ENCODE results near the gene JMJD4.

Gene JMJD4

DNA sequence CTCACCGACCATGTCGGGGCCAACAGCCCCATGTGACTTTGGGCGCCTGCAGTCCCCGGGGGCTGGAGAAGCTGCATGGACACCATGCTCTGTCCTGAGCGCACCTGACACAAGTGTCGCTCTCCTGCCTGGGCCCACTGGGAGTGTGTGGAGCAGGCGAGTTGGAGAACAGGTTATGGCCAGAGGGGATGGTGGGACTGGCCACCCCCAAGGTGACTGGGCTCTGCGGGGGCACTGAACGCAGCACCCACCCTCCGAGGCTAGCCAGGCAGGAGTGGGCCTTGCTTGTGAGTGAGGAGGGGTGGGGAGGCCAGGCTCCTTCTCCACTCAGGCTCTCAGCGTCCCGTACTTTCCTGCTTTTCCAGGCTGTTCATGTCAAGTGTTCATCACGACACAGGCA is 35.7 kb upstream of the JMJD4 start:
- no peak overlapping the region for H3K4me2 ChIP-seq
- no peak overlapping the region for H3K27ac ChIP-seq
- no peak overlapping the region for H3K4me3 ChIP-seq (IDR thresholded peaks at IDR 0.05; ENCODE audit: insufficient read depth, low read depth, low read length)
- H3K4me1 ChIP-seq (ENCODE audit: low read depth, poor library complexity, severe bottlenecking): peaks cover 12% of the 10 kb centered on the region
- TF ChIP-seq, protein P1, sequence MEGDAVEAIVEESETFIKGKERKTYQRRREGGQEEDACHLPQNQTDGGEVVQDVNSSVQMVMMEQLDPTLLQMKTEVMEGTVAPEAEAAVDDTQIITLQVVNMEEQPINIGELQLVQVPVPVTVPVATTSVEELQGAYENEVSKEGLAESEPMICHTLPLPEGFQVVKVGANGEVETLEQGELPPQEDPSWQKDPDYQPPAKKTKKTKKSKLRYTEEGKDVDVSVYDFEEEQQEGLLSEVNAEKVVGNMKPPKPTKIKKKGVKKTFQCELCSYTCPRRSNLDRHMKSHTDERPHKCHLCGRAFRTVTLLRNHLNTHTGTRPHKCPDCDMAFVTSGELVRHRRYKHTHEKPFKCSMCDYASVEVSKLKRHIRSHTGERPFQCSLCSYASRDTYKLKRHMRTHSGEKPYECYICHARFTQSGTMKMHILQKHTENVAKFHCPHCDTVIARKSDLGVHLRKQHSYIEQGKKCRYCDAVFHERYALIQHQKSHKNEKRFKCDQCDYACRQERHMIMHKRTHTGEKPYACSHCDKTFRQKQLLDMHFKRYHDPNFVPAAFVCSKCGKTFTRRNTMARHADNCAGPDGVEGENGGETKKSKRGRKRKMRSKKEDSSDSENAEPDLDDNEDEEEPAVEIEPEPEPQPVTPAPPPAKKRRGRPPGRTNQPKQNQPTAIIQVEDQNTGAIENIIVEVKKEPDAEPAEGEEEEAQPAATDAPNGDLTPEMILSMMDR (conservative IDR thresholded peaks at IDR 0.05; ENCODE audit: low read depth, low read length): no peak
- H3K9ac ChIP-seq: no peak overlapping the region
- no peaks in the 10 kb centered on the region for H3K79me2 ChIP-seq (ENCODE audit: insufficient read depth, low read depth)
- no peaks in the 10 kb centered on the region for H3K27me3 ChIP-seq (ENCODE audit: insufficient read depth, low read depth)
- no peak overlapping the region for H2AFZ ChIP-seq (ENCODE audit: low read depth)
- no peaks in the 10 kb centered on the region for H4K20me1 ChIP-seq (ENCODE audit: insufficient read depth)
- H3K36me3 ChIP-seq (ENCODE audit: insufficient read depth): peaks cover 6% of the 10 kb centered on the region; the same call in 1 of the 2 replicates

- H3K36me3 ChIP-seq (ENCODE audit: insufficient read depth): peaks cover 6% of the 10 kb centered on the region; the same call in 1 of the 2 replicates
- no peak overlapping the region for H3K4me3 ChIP-seq (IDR thresholded peaks at IDR 0.05; ENCODE audit: insufficient read depth, low read depth, low read length)
- no peaks in the 10 kb centered on the region for H3K27me3 ChIP-seq (ENCODE audit: insufficient read depth, low read depth)
- no peak overlapping the region for H3K9ac ChIP-seq
- H4K20me1 ChIP-seq (ENCODE audit: insufficient read depth): no peaks in the 10 kb centered on the region
- no peak overlapping the region for H3K27ac ChIP-seq
- no peak overlapping the region for H2AFZ ChIP-seq (ENCODE audit: low read depth)
- no peaks in the 10 kb centered on the region for H3K79me2 ChIP-seq (ENCODE audit: insufficient read depth, low read depth)
- TF ChIP-seq, protein P1 (conservative IDR thresholded peaks at IDR 0.05; ENCODE audit: low read depth, low read length): no peak
- H3K4me1 ChIP-seq (ENCODE audit: low read depth, poor library complexity, severe bottlenecking): peaks cover 20% of the 10 kb centered on the region
- H3K4me2 ChIP-seq: no peak overlapping the region
These were observed 34.9 kb upstream of the JMJD4 start for GRCh38 chr1:227769936-227770494.

- Histone ChIP-seq H3K79me2 (ENCODE audit: insufficient read depth, low read depth) (no peaks in the 10 kb centered on the region), H4K20me1 (ENCODE audit: insufficient read depth) (no peaks in the 10 kb centered on the region), H2AFZ (ENCODE audit: low read depth) (no peak overlapping the region), H3K9ac (no peak overlapping the region), H3K4me2 (no peak overlapping the region), H3K27ac (no peak overlapping the region), H3K4me1 (ENCODE audit: low read depth, poor library complexity, severe bottlenecking) (peaks cover 28% of the 10 kb centered on the region), H3K4me3 (IDR thresholded peaks at IDR 0.05; ENCODE audit: insufficient read depth, low read depth, low read length) (no peak overlapping the region), H3K36me3 (ENCODE audit: insufficient read depth) (peaks cover 6% of the 10 kb centered on the region; the same call in 1 of the 2 replicates), H3K27me3 (ENCODE audit: insufficient read depth, low read depth) (no peaks in the 10 kb centered on the region)
- TF ChIP-seq, protein P1 (conservative IDR thresholded peaks at IDR 0.05; ENCODE audit: low read depth, low read length): no peak
These were observed 34.2 kb upstream of the JMJD4 start for GRCh38 chr1:227769047-227769935.

DNA sequence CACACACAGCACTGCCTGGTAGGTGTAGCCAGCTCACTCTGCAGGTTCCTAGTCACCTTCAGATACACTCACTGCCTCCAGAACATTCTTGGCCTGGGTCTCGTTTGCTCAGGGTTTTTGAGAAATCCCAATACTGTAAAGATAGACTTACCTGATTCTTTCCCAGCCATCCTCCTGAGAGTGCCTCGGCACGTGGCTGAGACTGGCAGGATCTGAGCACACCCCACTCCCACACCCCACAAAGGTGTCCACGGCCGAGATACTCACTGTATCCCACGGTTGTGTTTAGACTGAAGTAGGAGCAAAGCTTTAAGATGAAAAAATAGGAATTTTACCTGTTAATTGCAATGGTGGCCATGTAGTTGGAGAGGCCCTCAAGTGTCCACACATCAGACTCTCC is 33.5 kb upstream of the JMJD4 start:
- TF ChIP-seq, protein P1 (conservative IDR thresholded peaks at IDR 0.05; ENCODE audit: low read depth, low read length): no peak
- Histone ChIP-seq H3K27me3 (ENCODE audit: insufficient read depth, low read depth) (no peaks in the 10 kb centered on the region), H3K79me2 (ENCODE audit: insufficient read depth, low read depth) (no peaks in the 10 kb centered on the region), H3K4me2 (no peak overlapping the region), H3K4me3 (IDR thresholded peaks at IDR 0.05; ENCODE audit: insufficient read depth, low read depth, low read length) (no peak overlapping the region), H2AFZ (ENCODE audit: low read depth) (no peak overlapping the region), H3K9ac (no peak overlapping the region), H4K20me1 (ENCODE audit: insufficient read depth) (no peaks in the 10 kb centered on the region), H3K4me1 (ENCODE audit: low read depth, poor library complexity, severe bottlenecking) (peaks cover 34% of the 10 kb centered on the region), H3K27ac (no peak overlapping the region), H3K36me3 (ENCODE audit: insufficient read depth) (peaks cover 6% of the 10 kb centered on the region; the same call in 1 of the 2 replicates)
